Stimulated activated CD4-positive, alpha-beta T cell treated with anti-CD3 and anti-CD28 coated beads, Interleukin-15, amount 100 ng/mL, for 24 hours (primary cell): Measurements from ENCODE around the gene TJP1.
"Not testable (repeated sequence)": the region's sequence is repeated elsewhere in the genome, so short reads cannot be mapped to it uniquely, and the experiment has no call there.

Experiments
- DNase-seq: peaks from one replicate; pipeline ENCODE4 v3.0.0-alpha.2; 2020

Gene TJP1

DNA sequence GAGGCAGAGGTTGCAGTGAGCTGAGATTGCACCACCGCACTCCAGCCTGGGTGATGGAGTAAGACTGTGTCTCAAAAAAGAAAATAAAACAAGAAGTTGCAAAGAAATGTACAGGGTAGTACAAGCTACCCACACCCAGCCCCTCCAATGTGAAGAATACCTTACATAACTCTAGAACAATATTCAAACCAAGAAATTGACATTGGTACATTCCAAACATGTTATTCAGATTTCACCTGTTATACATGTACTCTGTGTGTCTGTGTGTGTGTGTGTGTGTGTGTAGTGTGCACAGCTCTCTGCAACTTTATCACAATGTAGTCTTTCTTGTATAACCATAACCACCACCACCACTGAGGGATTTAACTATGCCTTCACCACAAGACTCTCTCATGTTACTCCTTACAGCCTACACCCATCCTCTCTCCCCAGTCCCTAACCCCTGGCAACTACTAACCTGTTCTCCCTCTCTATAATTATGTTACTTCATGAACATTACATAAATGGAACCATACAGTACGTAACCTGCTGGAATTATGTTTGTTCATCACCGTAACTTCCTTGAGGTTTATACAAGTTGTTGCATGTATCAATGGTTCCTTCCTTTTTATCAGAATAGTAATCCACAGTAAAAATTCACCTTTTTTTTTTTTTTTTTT, 16.2 kb upstream of the TJP1 start:
- DNase-seq = no peak

DNA sequence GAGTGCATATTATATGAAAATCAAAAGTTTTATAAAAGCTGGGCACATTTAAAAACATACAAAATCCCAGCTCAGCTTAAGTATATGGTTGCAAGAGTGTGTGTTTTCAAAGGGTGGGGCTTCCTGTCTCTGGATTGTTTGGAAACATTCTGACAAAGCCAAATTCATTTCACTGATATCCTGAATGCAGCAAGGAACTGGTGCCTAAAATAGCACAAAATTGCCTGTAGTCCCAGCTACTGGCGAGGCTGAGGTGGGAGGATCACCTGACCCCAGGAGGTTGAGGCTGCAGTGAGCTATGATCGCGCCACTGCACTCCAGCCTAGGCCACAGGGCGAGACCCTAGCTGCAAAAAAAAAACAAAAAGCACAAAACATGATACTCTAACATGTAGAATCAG, 13.0 kb upstream of the TJP1 start:
- no peak for DNase-seq

DNA sequence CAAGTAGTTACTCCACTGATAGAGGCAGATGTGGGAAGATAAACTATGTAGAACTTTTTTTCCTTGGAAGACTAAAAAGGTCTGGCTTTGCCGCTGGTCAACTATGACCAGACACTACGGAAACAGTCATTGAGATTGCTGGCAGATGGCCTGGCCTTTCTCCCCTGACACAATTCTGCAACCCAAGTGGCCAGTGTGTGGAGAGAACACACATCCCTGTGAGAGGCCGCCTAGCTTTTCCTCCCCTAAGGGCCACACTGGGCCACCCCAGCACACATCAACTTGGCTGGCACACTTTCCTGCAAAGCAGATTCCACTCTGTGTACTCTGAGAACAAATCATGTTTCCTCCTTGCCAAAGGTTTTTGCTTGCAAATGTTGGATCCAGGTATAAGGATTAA, 10.4 kb upstream of the TJP1 start:
- DNase-seq = no peak

DNA sequence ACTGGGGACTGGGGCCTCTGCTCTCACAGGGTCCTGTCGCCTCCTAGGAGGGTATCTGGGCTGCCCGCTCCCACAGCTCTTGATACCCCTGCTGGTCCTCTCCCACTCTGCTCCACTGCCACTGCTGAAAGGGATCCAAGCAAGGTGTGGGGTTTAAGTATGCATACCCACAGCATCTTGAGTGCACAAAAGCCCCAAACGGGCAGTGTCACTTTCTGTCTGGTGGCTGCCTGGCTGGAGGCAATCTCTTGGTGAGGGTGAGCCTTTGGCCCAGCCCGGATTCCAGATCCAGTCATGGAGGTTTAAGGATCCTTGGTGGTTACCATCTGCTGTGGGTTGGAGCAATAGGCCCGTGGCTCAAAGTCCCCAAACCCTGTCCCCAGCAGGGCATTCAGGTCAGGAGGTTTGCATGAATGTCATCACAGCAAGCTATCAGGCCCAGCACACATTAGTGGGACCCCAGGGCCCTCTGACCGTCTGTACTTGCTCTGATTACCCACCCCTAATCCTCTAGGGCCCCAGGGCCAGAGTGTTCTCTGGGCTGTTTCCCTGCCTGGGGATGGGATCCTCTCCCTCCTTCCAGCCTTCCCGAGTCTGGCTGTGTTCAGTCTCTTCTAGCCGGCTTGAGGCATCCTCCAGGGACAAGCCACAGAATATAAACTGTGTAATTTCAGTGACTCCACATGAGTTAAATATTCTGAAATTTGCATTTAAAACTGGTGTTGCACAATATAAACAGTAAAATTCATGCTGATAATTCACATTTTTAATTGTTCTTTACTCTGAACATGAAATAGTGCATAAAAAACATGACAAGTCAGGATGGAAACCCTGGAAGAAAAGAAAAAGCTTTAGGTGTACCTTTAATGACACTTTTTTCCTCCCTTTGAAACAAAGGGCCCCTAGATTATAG, 4.9 kb upstream of the TJP1 start:
- DNase-seq = no peak

- peak; percentile 15 for DNase-seq
These were observed 3.0 kb upstream of the TJP1 start for GRCh38 chr15:29825227-29825626.

GRCh38 chr15:29822684-29823459, 604 bp upstream of the TJP1 start:
- peak; percentile 14 for DNase-seq

DNA sequence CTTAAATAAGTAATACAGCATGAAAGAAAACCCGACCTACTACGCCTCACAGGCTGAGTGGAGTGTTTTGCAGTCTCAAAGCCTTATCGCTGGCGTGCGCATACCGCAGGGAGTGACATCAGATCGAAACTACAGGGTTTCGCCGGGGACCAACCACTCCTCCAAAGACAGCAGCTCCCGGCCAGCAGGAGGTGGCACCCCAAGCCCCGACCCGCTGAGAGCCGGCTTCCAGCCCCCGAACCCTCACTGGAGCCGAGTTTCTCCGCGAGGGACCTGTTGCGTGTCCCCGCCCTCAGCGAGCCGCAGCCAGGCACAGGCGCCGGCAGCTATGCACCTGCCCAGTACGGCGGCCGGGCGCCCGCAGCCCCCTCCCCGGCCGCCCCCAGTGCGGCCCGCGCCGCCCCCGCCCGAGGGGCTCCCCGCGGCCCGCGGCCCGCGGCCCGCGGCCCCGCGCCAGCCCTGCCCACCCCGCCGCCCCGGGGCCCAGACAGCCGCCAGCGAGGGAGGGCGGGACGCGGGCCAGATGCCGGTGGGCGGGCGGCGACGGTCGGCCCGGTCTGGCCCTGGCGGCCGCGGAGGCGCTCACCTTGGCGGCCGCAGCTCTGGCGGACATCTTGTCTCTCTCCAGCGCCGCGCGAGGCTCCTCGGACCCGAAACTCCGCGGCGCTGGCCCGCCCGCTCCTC, 710 bp downstream of the TJP1 start:
- DNase-seq = peak; percentile 61

GRCh38 chr15:29820394-29821154, 1.7 kb downstream of the TJP1 start:
- no peak for DNase-seq

GRCh38 chr15:29819979-29820378, 2.3 kb downstream of the TJP1 start:
- DNase-seq = no peak

DNA sequence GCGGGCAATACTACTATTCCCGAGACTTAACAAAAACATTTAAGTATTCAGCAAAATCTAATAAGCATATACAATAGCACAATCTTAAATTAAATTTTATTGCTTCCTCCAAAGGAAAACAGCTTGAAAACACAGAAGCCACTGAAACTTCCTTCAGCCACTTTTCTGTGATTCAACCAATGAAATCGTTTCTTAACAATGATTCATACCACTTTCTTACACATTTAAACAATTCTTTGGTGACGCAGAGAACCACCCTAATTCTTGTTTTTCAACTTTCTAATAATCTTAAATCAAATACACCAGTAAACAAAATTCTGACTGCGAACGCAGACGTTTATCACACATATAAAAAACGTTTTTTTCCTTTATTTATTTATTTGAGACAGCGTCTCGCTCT, 4.1 kb downstream of the TJP1 start:
- no peak for DNase-seq

- DNase-seq = not testable (repeated sequence)
These were observed 4.8 kb downstream of the TJP1 start for GRCh38 chr15:29817455-29817854.

GRCh38 chr15:29815000-29815710, 7.1 kb downstream of the TJP1 start:
- no peak for DNase-seq

DNA sequence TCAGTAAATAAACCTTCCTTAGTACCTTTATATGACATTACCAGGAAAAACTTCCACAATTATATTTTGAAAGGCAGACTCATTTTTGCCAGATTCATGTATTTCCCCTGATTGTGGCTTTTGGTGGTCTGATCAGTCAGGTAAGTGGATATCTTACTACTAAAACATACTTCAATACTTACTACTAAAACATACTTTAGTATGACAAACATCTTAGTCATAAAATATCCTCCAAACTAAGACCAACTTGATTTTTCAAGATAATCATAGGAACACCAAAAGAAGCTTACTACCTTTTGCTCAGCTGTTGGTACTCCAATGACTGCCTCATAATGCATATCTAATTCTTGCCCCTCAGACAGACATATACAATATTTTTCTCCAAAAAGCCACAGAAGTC, 9.3 kb downstream of the TJP1 start:
- DNase-seq = no peak

- DNase-seq = no peak
These were observed 9.9 kb downstream of the TJP1 start for GRCh38 chr15:29812384-29812694.

DNA sequence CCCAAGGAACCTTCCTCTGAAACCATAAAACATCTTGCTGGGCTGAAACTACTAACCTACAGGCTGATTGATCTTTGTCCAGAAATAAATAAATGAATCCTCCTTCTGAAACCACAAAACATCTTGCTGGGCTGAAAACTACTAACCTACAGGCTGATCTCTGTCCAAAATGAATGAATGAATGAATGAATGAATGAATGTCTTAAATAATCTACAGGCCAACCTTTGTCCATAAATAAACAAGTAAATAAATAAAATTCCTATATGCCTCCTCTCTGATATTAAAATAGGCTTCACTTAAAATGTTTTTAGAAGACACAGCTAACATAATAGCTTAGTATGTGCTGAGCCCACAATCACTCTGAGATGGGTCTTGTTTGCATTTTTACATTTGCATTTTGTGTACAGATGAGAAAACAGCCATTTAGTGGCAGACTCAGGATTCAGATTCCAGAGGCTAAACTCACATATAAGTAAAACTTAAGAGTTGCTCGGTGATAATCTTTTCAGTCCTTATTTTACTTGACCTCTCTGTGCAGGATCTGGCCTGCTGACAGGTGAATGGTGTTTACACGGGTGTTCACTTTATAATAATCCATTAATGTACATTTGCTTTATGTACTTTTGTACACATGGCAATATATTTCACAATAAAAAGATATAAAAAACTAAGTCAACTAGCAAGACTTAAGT, 10.4 kb downstream of the TJP1 start:
- DNase-seq = no peak

GRCh38 chr15:29805708-29806104, 16.6 kb downstream of the TJP1 start:
- no peak for DNase-seq

GRCh38 chr15:29805043-29805707, 17.1 kb downstream of the TJP1 start:
- DNase-seq = no peak

DNA sequence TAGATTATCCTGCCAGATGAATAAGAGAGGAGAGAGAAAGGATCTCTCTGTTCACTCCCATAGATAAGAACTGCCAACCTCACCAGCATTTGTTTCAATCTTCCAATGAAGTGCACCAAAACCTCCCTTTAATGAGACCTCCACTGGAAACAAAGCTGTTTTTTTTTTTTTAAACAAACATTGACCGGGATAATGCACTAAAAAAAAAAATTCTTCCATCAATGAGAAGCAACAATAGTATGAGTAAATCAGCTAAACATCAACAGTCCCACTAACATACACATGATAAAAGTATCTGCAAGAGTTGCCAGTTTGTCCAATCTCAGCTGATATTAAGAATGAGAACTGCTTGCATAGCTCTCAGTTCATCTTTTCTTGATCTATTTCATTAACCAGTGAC, 19.9 kb downstream of the TJP1 start:
- no peak for DNase-seq

GRCh38 chr15:29800491-29801366, 21.5 kb downstream of the TJP1 start:
- DNase-seq = no peak
